NB4 (cell line): ENCODE data around the gene ANXA6.

ENCODE experiments used
- CTCF ChIP-seq: IDR thresholded peaks from one replicate; pipeline ENCODE4 v1.5.1; 2012; ENCODE audit warnings: low read depth, low read length
- MAX ChIP-seq: IDR thresholded peaks from 2 replicates; pipeline ENCODE4 v1.6.1; 2011; ENCODE audit warnings: low read depth, low read length
- MYC ChIP-seq: IDR thresholded peaks from 2 replicates; pipeline ENCODE4 v1.6.1; 2011; ENCODE audit warnings: low read depth, low read length
- POLR2A ChIP-seq: IDR thresholded peaks from 2 replicates; pipeline ENCODE4 v1.6.1; 2011; ENCODE audit warnings: mild to moderate bottlenecking; ENCODE audit not compliant: insufficient read length; ENCODE audit errors: extremely low read depth

GRCh38 chr5:151097820-151098767, 59.5 kb downstream of the ANXA6 start:
- no peak for TF ChIP-seq CTCF
- TF ChIP-seq POLR2A: no peak
- TF ChIP-seq MAX: no peak
- TF ChIP-seq MYC: no peak
